ENCODE results near the gene MTAP. TPM values are rescaled to one million over a fixed set of nuclear protein-coding genes. Genes with fewer than 3 reads are reported as not detected.

MTAP gene
- total RNA-seq, 1 donor from 2014 or later = 19.2 TPM

- no peak for DNase-seq
Measured at GRCh38 chr9:21854119-21854518, 51.7 kb downstream of the MTAP start.

- DNase-seq = no peak
Measured at GRCh38 chr9:21854594-21854993, 52.2 kb downstream of the MTAP start.

GRCh38 chr9:21856301-21857094 is 54.1 kb downstream of the MTAP start:
- DNase-seq = peak; percentile 23

GRCh38 chr9:21862871-21863270 is 60.4 kb downstream of the MTAP start:
- DNase-seq = no peak

GRCh38 chr9:21864505-21864904 is 62.1 kb downstream of the MTAP start:
- DNase-seq = no peak

GRCh38 chr9:21866302-21866701 is 63.9 kb downstream of the MTAP start:
- no peak for DNase-seq

- DNase-seq = peak; percentile 75
Measured at GRCh38 chr9:21871256-21871975, 69.0 kb downstream of the MTAP start.

GRCh38 chr9:21872696-21873095 is 70.3 kb downstream of the MTAP start:
- DNase-seq = no peak

GRCh38 chr9:21873540-21874221 is 71.2 kb downstream of the MTAP start:
- peak; percentile 86 for DNase-seq

GRCh38 chr9:21875893-21876292 is 73.5 kb downstream of the MTAP start:
- no peak for DNase-seq

GRCh38 chr9:21883642-21884041 is 81.2 kb downstream of the MTAP start:
- DNase-seq = no peak

- no peak for DNase-seq
Measured at GRCh38 chr9:21889673-21890072, 87.2 kb downstream of the MTAP start.

GRCh38 chr9:21890696-21891095 is 88.3 kb downstream of the MTAP start:
- no peak for DNase-seq

- no peak for DNase-seq
Measured at GRCh38 chr9:21901546-21901945, 99.1 kb downstream of the MTAP start.

GRCh38 chr9:21902136-21902535 is 99.7 kb downstream of the MTAP start:
- peak; percentile 67 for DNase-seq

GRCh38 chr9:21903380-21903965 is 101.0 kb downstream of the MTAP start:
- no peak for DNase-seq

GRCh38 chr9:21904371-21904770 is 101.9 kb downstream of the MTAP start:
- DNase-seq = peak; percentile 43

GRCh38 chr9:21904776-21905175 is 102.3 kb downstream of the MTAP start:
- DNase-seq = no peak

- no peak for DNase-seq
Measured at GRCh38 chr9:21906213-21906612, 103.8 kb downstream of the MTAP start.

GRCh38 chr9:21906881-21907280 is 104.4 kb downstream of the MTAP start:
- DNase-seq = no peak

GRCh38 chr9:21919377-21920362 is 117.2 kb downstream of the MTAP start:
- DNase-seq = peak; percentile 87

GRCh38 chr9:21923694-21924093 is 121.3 kb downstream of the MTAP start:
- DNase-seq = peak; percentile 18

Measured in dermis blood vessel endothelial cell (primary cell).